Liver (tissue), 9 donors: ENCODE measurements around the gene MPPE1. TPM values are rescaled to one million over a fixed set of nuclear protein-coding genes. Genes with fewer than 3 reads are reported as not detected.

ENCODE experiments used
- DNase-seq: peaks from one replicate; pipeline ENCODE4 v3.0.0-alpha.2; 2017; ENCODE audit warnings: low spot score
- H3K27ac ChIP-seq, 2 donors: one replicate each; pipeline ENCODE4 v1.7.0; 2013; ENCODE audit warnings: inconsistent platforms in 2 of 2, low read length in 2 of 2, control low read depth in 1 of 2, low read depth in 1 of 2, mild to moderate bottlenecking in 1 of 2
- H3K27me3 ChIP-seq, 4 donors: one replicate each; pipeline versions ENCODE4 v1.6.1 to v1.7.0; 2013; ENCODE audit warnings: low read length in 3 of 4, inconsistent platforms in 1 of 4, mild to moderate bottlenecking in 1 of 4, moderate library complexity in 1 of 4; ENCODE audit not compliant: control insufficient read depth in 4 of 4, insufficient read depth in 4 of 4
- H3K36me3 ChIP-seq, 4 donors: one replicate each; pipeline versions ENCODE4 v1.6.1 to v1.7.0; 2013; ENCODE audit warnings: low read length in 3 of 4, mild to moderate bottlenecking in 3 of 4, low read depth in 1 of 4, moderate library complexity in 1 of 4; ENCODE audit not compliant: control insufficient read depth in 4 of 4, insufficient read depth in 3 of 4
- H3K4me1 ChIP-seq, 4 donors: one replicate each; pipeline versions ENCODE4 v1.6.1 to v1.7.0; 2013; ENCODE audit warnings: low read length in 3 of 4, mild to moderate bottlenecking in 3 of 4, moderate library complexity in 1 of 4; ENCODE audit not compliant: control insufficient read depth in 4 of 4, insufficient read depth in 4 of 4
- H3K4me3 ChIP-seq, 3 donors: one replicate each; pipeline versions ENCODE4 v1.6.1 to v1.7.0; 2013; ENCODE audit warnings: low read length in 3 of 3, control low read depth in 1 of 3, low read depth in 1 of 3, mild to moderate bottlenecking in 1 of 3
- H3K9ac ChIP-seq, 2 donors: one replicate each; pipeline ENCODE4 v1.7.0; 2013; ENCODE audit warnings: low read length in 2 of 2, mild to moderate bottlenecking in 2 of 2, moderate library complexity in 2 of 2, control low read depth in 1 of 2, low read depth in 1 of 2
- H3K9me3 ChIP-seq, 4 donors: one replicate each; pipeline versions ENCODE4 v1.6.1 to v1.7.0; 2013; ENCODE audit warnings: low read length in 3 of 4; ENCODE audit not compliant: control insufficient read depth in 4 of 4
- ATF3 ChIP-seq: IDR thresholded peaks from 2 replicates; pipeline ENCODE4 v1.6.1; 2016; ENCODE audit warnings: antibody characterized with exemption
- CTCF ChIP-seq: fragments of 150-350 bp; IDR thresholded peaks from 2 replicates; pipeline ENCODE4 v1.5.1; 2017; ENCODE audit warnings: improper control_type of control experiment, low read depth, low read length; ENCODE audit not compliant: missing input control
- EGR1 ChIP-seq, 2 donors: IDR thresholded peaks; 2 replicates each; pipeline ENCODE4 v1.6.1; 2016 to 2018; ENCODE audit warnings: antibody characterized with exemption in 2 of 2, low read depth in 2 of 2
- FOXA1 ChIP-seq: IDR thresholded peaks from 2 replicates; pipeline ENCODE4 v1.6.1; 2016; ENCODE audit warnings: antibody characterized with exemption
- FOXA2 ChIP-seq: IDR thresholded peaks from 2 replicates; pipeline ENCODE4 v1.6.1; 2016; ENCODE audit warnings: antibody characterized with exemption
- GABPA ChIP-seq, 2 donors: IDR thresholded peaks in 1 of 2; conservative IDR thresholded peaks in 1 of 2; 2 replicates each; pipeline ENCODE4 v1.6.1; 2016; ENCODE audit warnings: antibody characterized with exemption in 2 of 2, mild to moderate bottlenecking in 1 of 2, moderate library complexity in 1 of 2
- HNF4A ChIP-seq, 2 donors: conservative IDR thresholded peaks; 2 replicates each; pipeline ENCODE4 v1.6.1; 2016; ENCODE audit warnings: antibody characterized with exemption in 2 of 2, mild to moderate bottlenecking in 2 of 2
- HNF4G ChIP-seq: IDR thresholded peaks from 2 replicates; pipeline ENCODE4 v1.6.1; 2016; ENCODE audit warnings: antibody characterized with exemption
- JUND ChIP-seq, 2 donors: IDR thresholded peaks; 2 replicates each; pipeline ENCODE4 v1.6.1; 2016; ENCODE audit warnings: antibody characterized with exemption in 2 of 2
- MAX ChIP-seq: IDR thresholded peaks from 2 replicates; pipeline ENCODE4 v1.6.1; 2016; ENCODE audit warnings: antibody characterized with exemption
- NR2F2 ChIP-seq: IDR thresholded peaks from 2 replicates; pipeline ENCODE4 v1.6.1; 2016; ENCODE audit warnings: antibody characterized with exemption
- RAD21 ChIP-seq, 2 donors: IDR thresholded peaks; 2 replicates each; pipeline ENCODE4 v1.6.1; 2016; ENCODE audit warnings: antibody characterized with exemption in 2 of 2, mild to moderate bottlenecking in 2 of 2
- REST ChIP-seq: IDR thresholded peaks from 2 replicates; pipeline ENCODE4 v1.6.1; 2016; ENCODE audit warnings: antibody characterized with exemption, mild to moderate bottlenecking
- RXRA ChIP-seq, 2 donors: IDR thresholded peaks; 2 replicates each; pipeline ENCODE4 v1.6.1; 2017 to 2018; ENCODE audit warnings: antibody characterized with exemption in 2 of 2, mild to moderate bottlenecking in 1 of 2
- SP1 ChIP-seq: IDR thresholded peaks from 2 replicates; pipeline ENCODE4 v1.6.1; 2018; ENCODE audit warnings: antibody characterized with exemption, mild to moderate bottlenecking
- TAF1 ChIP-seq: conservative IDR thresholded peaks from 2 replicates; pipeline ENCODE4 v1.6.1; 2016; ENCODE audit warnings: antibody characterized with exemption, mild to moderate bottlenecking
- YY1 ChIP-seq: IDR thresholded peaks from 2 replicates; pipeline ENCODE4 v1.6.1; 2016; ENCODE audit warnings: antibody characterized with exemption, mild to moderate bottlenecking
- ZBTB33 ChIP-seq: IDR thresholded peaks from 2 replicates; pipeline ENCODE4 v1.6.1; 2016; ENCODE audit warnings: antibody characterized with exemption
- WGBS: extraction: QIAGEN DNeasy Blood & Tissue Kit; methylation state at CpG from one replicate; pipeline ENCODE4 v1.1.7; 2013; 5-methylcytosine and 5-hydroxymethylcytosine counted together
- polyA plus RNA-seq, 2 donors: library from polyadenylated mRNA; stranded (reverse) in 1 of 2; unstranded in 1 of 2; fragments of 200-250 nt in 1 of 2; fragments of >200 nt in 1 of 2; fragmentation: Nextera tagmentation in 1 of 2; extraction: Ambion mirVana in 1 of 2; gene quantifications; one replicate each; pipeline versions ENCODE4 v1.2.1 to v1.2.3, GENCODE V29; 2013 to 2015
- total RNA-seq, 2 donors: library from RNA; depleted of rRNA; stranded (reverse); fragments of >200 nt; gene quantifications; one replicate each; pipeline ENCODE4 v1.2.3, GENCODE V29; 2014
- donor health status: healthy.
- donor health status: healthy.
- donor health status: healthy.
- donor health status: healthy.
- donor health status: healthy.

MPPE1 gene
- total and polyA plus RNA-seq, 4 donors, result 9.8 to 31.6 (median 26.1) TPM

GRCh38 chr18:11885278-11885947 lies 22.7 kb downstream of the MPPE1 start:
- TF ChIP-seq MAX, result peak; percentile 69
- peak; percentile 11 for TF ChIP-seq FOXA2
- TF ChIP-seq HNF4G, result peak; percentile 77
- no peak for TF ChIP-seq GABPA (IDR thresholded peaks at IDR 0.05 in 1 of 2, conservative IDR thresholded peaks at IDR 0.05 in 1 of 2)
- TF ChIP-seq CTCF, result no peak
- TF ChIP-seq ATF3, result no peak
- TF ChIP-seq SP1, result peak; percentile 75
- TF ChIP-seq RXRA (IDR thresholded peaks at IDR 0.05), result peak in 1 of 2 donors; percentile 63
- no peak for TF ChIP-seq ZBTB33
- no peak for TF ChIP-seq TAF1
- peak; percentile 86 to 90 for TF ChIP-seq HNF4A (conservative IDR thresholded peaks at IDR 0.05)
- peak in 1 of 2 donors; percentile 26 for TF ChIP-seq JUND (IDR thresholded peaks at IDR 0.05)
- TF ChIP-seq FOXA1, result no peak
- peak; percentile 9 to 40 for TF ChIP-seq RAD21 (IDR thresholded peaks at IDR 0.05)
- TF ChIP-seq EGR1 (IDR thresholded peaks at IDR 0.05; ENCODE audit: low read depth in 2 of 2), result peak in 1 of 2 donors; percentile 20
- no peak for TF ChIP-seq NR2F2
- peak; percentile 62 for TF ChIP-seq YY1
- TF ChIP-seq REST, result no peak
- H3K9me3 ChIP-seq, result no peaks in the 10 kb centered on the region
- no peak overlapping the region for H3K9ac ChIP-seq
- no peaks in the 10 kb centered on the region for H3K27me3 ChIP-seq
- peak overlapping the region; percentile 59 to 80 for H3K27ac ChIP-seq
- peaks cover 2 to 11% (median 6%) of the 10 kb centered on the region in 4 donors for H3K4me1 ChIP-seq
- H3K36me3 ChIP-seq, result peaks cover 4 to 36% (median 30%) of the 10 kb centered on the region in 4 donors
- DNase-seq, result no peak
- 67% methylated on average over 22 of the region's 22 CpGs for WGBS
- no peak overlapping the region for H3K4me3 ChIP-seq
